GM18873 (cell line): ENCODE measurements around the gene TCEA2.

Experiments
- ATAC-seq: cut with Tn5 transposase; IDR thresholded peaks from one replicate; pipeline ENCODE4 v1.9.1; 2021; ENCODE audit warnings: mild to moderate bottlenecking, moderate library complexity, moderate number of reproducible peaks; ENCODE audit not compliant: unreplicated experiment, low FRiP score

TCEA2 gene

GRCh38 chr20:64048402-64049044 lies 14.5 kb upstream of the TCEA2 start:
- ATAC-seq = no peak

- ATAC-seq = no peak
These were observed 13.7 kb upstream of the TCEA2 start, which contains the start of gene SOX18 for GRCh38 chr20:64049060-64049877. TSS of gene SOX18 (minus strand) at chr20:64049639. CDS start at chr20:64049516, 123 bp downstream.

- ATAC-seq = no peak
These were observed 13.1 kb upstream of the TCEA2 start for GRCh38 chr20:64049878-64050260.

GRCh38 chr20:64050261-64051032 lies 12.6 kb upstream of the TCEA2 start:
- no peak for ATAC-seq

- no peak for ATAC-seq
These were observed 12.0 kb upstream of the TCEA2 start for GRCh38 chr20:64051033-64051452.

GRCh38 chr20:64051561-64052325 lies 11.3 kb upstream of the TCEA2 start:
- no peak for ATAC-seq

GRCh38 chr20:64052326-64052722 lies 10.7 kb upstream of the TCEA2 start:
- no peak for ATAC-seq

- ATAC-seq = no peak
These were observed 9.8 kb upstream of the TCEA2 start for GRCh38 chr20:64052987-64053840.

- ATAC-seq = no peak
These were observed 8.9 kb upstream of the TCEA2 start for GRCh38 chr20:64053841-64054661.

GRCh38 chr20:64055396-64055892 lies 7.6 kb upstream of the TCEA2 start:
- ATAC-seq = no peak

- no peak for ATAC-seq
These were observed 6.9 kb upstream of the TCEA2 start for GRCh38 chr20:64055893-64056638.

- no peak for ATAC-seq
These were observed 6.4 kb upstream of the TCEA2 start for GRCh38 chr20:64056639-64056888.

GRCh38 chr20:64056889-64057627 lies 5.9 kb upstream of the TCEA2 start:
- ATAC-seq = no peak

GRCh38 chr20:64057628-64058498 lies 5.1 kb upstream of the TCEA2 start:
- no peak for ATAC-seq

GRCh38 chr20:64058536-64058935 lies 4.5 kb upstream of the TCEA2 start:
- ATAC-seq = no peak

- ATAC-seq = no peak
These were observed 762 bp upstream of the TCEA2 start for GRCh38 chr20:64062276-64062595.
